HG03520 (cell line): ENCODE data around the gene PASK.

Experiments used
- ATAC-seq: cut with Tn5 transposase; IDR thresholded peaks from one replicate; pipeline ENCODE4 v1.9.1; 2021; ENCODE audit warnings: mild to moderate bottlenecking, moderate library complexity; ENCODE audit not compliant: unreplicated experiment

The PASK gene

GRCh38 chr2:241129086-241129871, 20.0 kb downstream of the PASK start:
- ATAC-seq, result no peak

GRCh38 chr2:241128266-241128665, 21.0 kb downstream of the PASK start:
- no peak for ATAC-seq

- ATAC-seq, result no peak
These were observed 22.5 kb downstream of the PASK start for GRCh38 chr2:241126771-241127202.

- ATAC-seq, result no peak
These were observed 23.1 kb downstream of the PASK start for GRCh38 chr2:241126201-241126611.

GRCh38 chr2:241125626-241126025, 23.6 kb downstream of the PASK start:
- ATAC-seq, result no peak

GRCh38 chr2:241123816-241124536, 25.3 kb downstream of the PASK start:
- no peak for ATAC-seq

GRCh38 chr2:241122376-241123002, 26.8 kb downstream of the PASK start:
- no peak for ATAC-seq

GRCh38 chr2:241121008-241121407, 28.3 kb downstream of the PASK start:
- ATAC-seq, result no peak

- ATAC-seq, result no peak
These were observed 28.8 kb downstream of the PASK start for GRCh38 chr2:241120440-241120839.

- ATAC-seq, result no peak
These were observed 30.4 kb downstream of the PASK start for GRCh38 chr2:241118737-241119505.

GRCh38 chr2:241116606-241117560, 32.4 kb downstream of the PASK start:
- ATAC-seq, result no peak

- no peak for ATAC-seq
These were observed 33.9 kb downstream of the PASK start for GRCh38 chr2:241115361-241115760.

- ATAC-seq, result no peak
These were observed 34.4 kb downstream of the PASK start for GRCh38 chr2:241114836-241115235.

GRCh38 chr2:241112592-241112991, 36.7 kb downstream of the PASK start:
- ATAC-seq, result no peak

GRCh38 chr2:241112046-241112445, 37.2 kb downstream of the PASK start:
- ATAC-seq, result no peak

- ATAC-seq, result no peak
These were observed 37.8 kb downstream of the PASK start for GRCh38 chr2:241111440-241111805.

GRCh38 chr2:241110607-241111439, 38.4 kb downstream of the PASK start:
- ATAC-seq, result no peak

- ATAC-seq, result no peak
These were observed 39.1 kb downstream of the PASK start for GRCh38 chr2:241110089-241110606.
